PC-9 (cell line): ENCODE measurements around the gene NPIPB9. TPM values are rescaled to one million over a fixed set of nuclear protein-coding genes. Genes with fewer than 3 reads are reported as not detected.
"Not testable (repeated sequence)": the region's sequence is repeated elsewhere in the genome, so short reads cannot be mapped to it uniquely, and the experiment has no call there.

ENCODE experiments used
- BruUV-seq: library from RNA; stranded (reverse); fragments of 400-500 nt; replicated peaks from 2 replicates; lab custom pipeline; 2021; lab: Mats Ljungman, UMichigan
- CTCF ChIA-PET: fragments of 300-600 bp; sonication (Branson Sonifier 250); formaldehyde crosslinking; loops from one replicate; lab custom pipeline; 2022; ENCODE audit warnings: antibody characterized with exemption; lab: Charles Lee
- POLR2A ChIA-PET: fragments of 300-600 bp; sonication (Branson Sonifier 250); formaldehyde crosslinking; loops from one replicate; lab custom pipeline; 2022; ENCODE audit warnings: antibody characterized with exemption; ENCODE audit not compliant: unreplicated experiment; lab: Charles Lee
- DNase-seq, 2 experiments: peaks; one replicate each; pipeline versions ENCODE4 v3.0.0 to v3.0.0-alpha.2; 2015 to 2022; ENCODE audit warnings: mixed read lengths in 1 of 2
- H2AFZ ChIP-seq: fragments of 200-600 bp; sonication (generic); 2 replicates; pipeline ENCODE4 v1.8.1; 2017; ENCODE audit warnings: antibody characterized with exemption
- H3F3A ChIP-seq: fragments of 200-600 bp; sonication (generic); 2 replicates; pipeline ENCODE4 v1.8.1; 2017; ENCODE audit warnings: antibody characterized with exemption, mild to moderate bottlenecking, low read depth; ENCODE audit not compliant: insufficient read depth
- H3K27ac ChIP-seq: fragments of 200-600 bp; sonication (generic); 2 replicates; pipeline ENCODE4 v1.6.1; 2016; ENCODE audit warnings: mixed run types
- H3K27me3 ChIP-seq: fragments of 200-600 bp; sonication (generic); 2 replicates; pipeline ENCODE4 v1.6.1; 2016; ENCODE audit warnings: low read depth, mixed run types; ENCODE audit not compliant: insufficient read depth
- H3K36me3 ChIP-seq: fragments of 200-600 bp; sonication (generic); 2 replicates; pipeline ENCODE4 v1.6.1; 2016; ENCODE audit warnings: low read depth, mixed run types
- H3K4me1 ChIP-seq: fragments of 200-600 bp; sonication (generic); replicated peaks from 2 replicates; pipeline ENCODE4 v1.6.1; 2016; ENCODE audit warnings: mixed run types; ENCODE audit not compliant: insufficient read depth
- H3K4me2 ChIP-seq: fragments of 200-600 bp; sonication (generic); 2 replicates; pipeline ENCODE4 v1.6.1; 2017; ENCODE audit warnings: mixed run types
- H3K4me3 ChIP-seq: fragments of 200-600 bp; sonication (generic); 2 replicates; pipeline ENCODE4 v1.6.1; 2016; ENCODE audit warnings: mixed run types
- H3K79me2 ChIP-seq: fragments of 200-600 bp; sonication (generic); 2 replicates; pipeline ENCODE4 v1.6.1; 2017; ENCODE audit warnings: low read depth, mixed run types
- H3K9me2 ChIP-seq: fragments of 200-600 bp; sonication (generic); 2 replicates; pipeline ENCODE4 v1.8.1; 2017; ENCODE audit warnings: mild to moderate bottlenecking; ENCODE audit not compliant: insufficient read depth
- H3K9me3 ChIP-seq: fragments of 200-600 bp; sonication (generic); 2 replicates; pipeline ENCODE4 v1.8.1; 2016; ENCODE audit warnings: low read depth; ENCODE audit not compliant: insufficient read depth
- H4K20me1 ChIP-seq: fragments of 200-600 bp; sonication (generic); 2 replicates; pipeline ENCODE4 v1.8.1; 2017; ENCODE audit not compliant: insufficient read depth
- intact Hi-C: fragments of 100-400 bp; cut with micrococcal nuclease; formaldehyde crosslinking; loops from one replicate; pipeline ENCODE4 v1.10.0; 2022; ENCODE audit not compliant: unreplicated experiment
- total RNA-seq: library from RNA; stranded (reverse); gene quantifications from 2 replicates; pipeline ENCODE4 v1.2.3, GENCODE V29; 2021

Gene NPIPB9
- total RNA-seq, 1 experiment from 2014 or later = 6.1 TPM

DNA sequence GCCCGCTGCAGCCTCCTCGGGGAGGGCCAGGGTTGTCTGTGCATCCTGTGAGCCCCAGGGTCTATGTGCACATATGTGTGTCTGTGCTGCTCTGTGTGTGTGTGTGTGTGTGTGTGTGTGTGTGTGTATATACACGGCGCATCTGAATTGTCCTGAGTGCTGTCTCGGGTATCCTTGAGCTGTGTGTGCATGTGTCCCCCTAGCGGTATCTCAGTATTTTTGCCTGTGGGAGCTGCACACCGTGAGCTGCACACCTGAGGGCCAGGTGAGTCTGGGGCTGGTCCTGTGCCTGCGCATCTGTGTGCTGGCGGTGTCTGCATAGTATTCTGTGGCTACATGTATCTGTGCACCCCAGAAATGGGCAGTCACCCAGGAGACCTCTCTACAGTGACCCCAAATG lies 11.8 kb upstream of the NPIPB9 start:
- peak in 1 of 2 experiments; percentile 17 for DNase-seq
- H3K27me3 ChIP-seq, H3K36me3 ChIP-seq, H3K9me2 ChIP-seq, H4K20me1 ChIP-seq, POLR2A ChIA-PET, BruUV-seq, H3K4me3 ChIP-seq, H3K4me1 ChIP-seq, CTCF ChIA-PET, H3K79me2 ChIP-seq, H2AFZ ChIP-seq, intact Hi-C loops, H3K4me2 ChIP-seq, H3K27ac ChIP-seq, H3K9me3 ChIP-seq, H3F3A ChIP-seq: not testable (repeated sequence)

DNA sequence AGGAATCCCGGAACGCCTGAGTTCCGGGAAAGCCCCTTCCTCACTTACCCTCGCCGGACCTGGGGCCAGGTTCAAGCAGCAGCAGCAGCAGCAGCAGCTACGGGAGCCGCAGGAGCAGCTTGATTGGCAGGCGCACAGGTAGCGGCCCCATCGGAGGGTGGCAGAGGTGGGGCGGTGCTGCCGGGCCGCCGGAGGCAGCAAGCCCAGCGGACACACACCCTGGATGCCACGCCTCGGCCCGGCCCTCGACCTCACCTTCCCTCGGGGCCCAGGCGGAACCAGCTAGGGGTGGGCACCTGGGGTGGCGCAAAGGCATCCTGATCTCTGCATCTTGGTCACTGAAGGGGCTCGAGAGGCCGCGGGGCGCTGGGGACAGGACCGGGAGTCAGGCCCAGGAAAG lies 11.0 kb upstream of the NPIPB9 start:
- DNase-seq, H3F3A ChIP-seq, POLR2A ChIA-PET, CTCF ChIA-PET, H3K9me2 ChIP-seq, H3K27me3 ChIP-seq, BruUV-seq, H3K27ac ChIP-seq, H2AFZ ChIP-seq, intact Hi-C loops, H3K4me1 ChIP-seq, H4K20me1 ChIP-seq, H3K9me3 ChIP-seq, H3K4me3 ChIP-seq, H3K4me2 ChIP-seq, H3K36me3 ChIP-seq, H3K79me2 ChIP-seq: not testable (repeated sequence)

DNA sequence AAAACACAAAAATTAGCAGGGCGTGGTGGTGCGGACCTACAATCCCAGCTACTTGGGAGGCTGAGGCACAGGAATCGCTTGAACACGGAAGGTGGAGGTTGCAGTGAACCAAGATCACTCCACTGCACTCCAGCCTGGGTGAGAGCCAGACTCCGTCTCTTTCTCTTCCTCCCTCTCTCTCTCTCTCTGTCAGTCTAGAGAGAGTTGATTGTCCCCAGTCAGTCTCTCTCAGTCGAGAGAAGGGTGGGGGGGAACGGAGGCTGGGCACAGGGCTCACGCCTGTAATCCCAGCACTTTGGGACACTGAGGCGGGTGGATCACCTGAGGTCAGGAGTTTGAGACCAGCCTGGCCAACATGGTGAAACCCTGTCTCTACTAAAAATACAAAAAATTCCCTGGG lies 10.3 kb upstream of the NPIPB9 start:
- H3K4me1 ChIP-seq, H3K4me3 ChIP-seq, H3K27ac ChIP-seq, H3K36me3 ChIP-seq, POLR2A ChIA-PET, H3K27me3 ChIP-seq, H2AFZ ChIP-seq, DNase-seq, H3K4me2 ChIP-seq, H3K79me2 ChIP-seq, CTCF ChIA-PET, intact Hi-C loops, H4K20me1 ChIP-seq, H3F3A ChIP-seq, BruUV-seq, H3K9me3 ChIP-seq, H3K9me2 ChIP-seq: not testable (repeated sequence)

DNA sequence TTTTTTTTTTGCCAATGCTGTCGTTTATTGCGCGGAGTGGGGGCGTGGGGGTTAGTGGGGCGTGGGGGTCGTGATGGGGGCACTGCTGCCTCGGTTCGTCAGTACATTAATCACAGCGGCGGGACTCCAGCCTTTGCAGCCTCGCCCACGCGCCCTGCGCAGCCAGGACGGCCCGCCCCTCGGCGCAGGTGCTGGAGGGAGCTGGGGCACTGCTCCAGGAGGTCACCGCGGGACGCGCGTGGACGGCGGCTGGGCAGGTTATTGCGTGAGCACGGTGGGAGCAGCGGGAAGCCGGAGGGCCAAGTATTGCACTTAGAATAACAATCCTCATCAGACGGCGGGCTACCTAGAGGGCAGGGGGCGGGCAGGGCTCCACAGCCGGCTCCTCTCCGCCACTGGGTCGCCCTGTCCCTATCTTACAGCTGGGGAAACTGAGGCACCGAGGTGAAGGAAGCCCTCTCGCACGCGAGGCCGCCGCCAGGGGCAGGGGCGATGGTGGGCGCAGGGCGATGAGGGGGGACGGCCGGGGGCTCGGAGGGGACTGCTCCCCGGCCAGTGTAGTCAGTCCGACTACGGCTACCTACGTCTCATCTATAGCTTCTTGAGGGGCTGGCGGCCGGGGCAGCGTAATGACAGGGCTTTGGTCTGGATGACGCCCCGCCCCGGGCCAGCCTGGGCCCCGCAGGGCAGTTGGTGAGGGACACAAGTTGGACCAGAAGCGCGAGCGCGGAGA lies 4.8 kb upstream of the NPIPB9 start:
- BruUV-seq, H3K36me3 ChIP-seq, H3K27me3 ChIP-seq, intact Hi-C loops, H4K20me1 ChIP-seq, POLR2A ChIA-PET, H3K9me2 ChIP-seq, H3K79me2 ChIP-seq, H3K4me2 ChIP-seq, H3K9me3 ChIP-seq, H2AFZ ChIP-seq, H3K27ac ChIP-seq, CTCF ChIA-PET, H3F3A ChIP-seq, H3K4me1 ChIP-seq, H3K4me3 ChIP-seq: not testable (repeated sequence)
- peak in 1 of 2 experiments; percentile 11 for DNase-seq

DNA sequence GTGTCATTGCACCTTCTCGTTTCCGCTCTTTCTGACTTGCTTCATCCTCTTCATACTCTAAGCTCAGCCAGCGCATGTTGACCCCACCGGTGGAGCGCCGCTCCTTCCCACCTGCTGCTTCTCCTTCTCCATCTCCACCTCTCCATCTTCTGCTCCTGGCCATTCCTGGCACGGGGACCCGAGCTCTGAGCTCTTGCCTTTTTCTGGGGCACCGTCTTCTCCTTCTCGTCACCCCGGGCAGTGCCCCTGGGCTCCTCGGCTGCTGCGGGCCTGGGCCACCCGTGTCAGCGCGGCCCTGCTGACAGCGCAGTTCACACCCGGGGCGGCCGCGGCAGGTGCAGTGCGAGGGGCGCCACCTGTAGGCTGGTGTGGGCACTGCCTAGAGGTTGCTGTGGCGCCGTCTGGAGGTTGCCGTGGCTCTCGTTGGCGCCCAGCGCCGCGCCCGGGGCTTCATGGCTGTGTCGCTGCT lies 1.6 kb upstream of the NPIPB9 start:
- H3K4me1 ChIP-seq, H3K27ac ChIP-seq, H2AFZ ChIP-seq, H3F3A ChIP-seq, CTCF ChIA-PET, H3K9me3 ChIP-seq, H3K4me3 ChIP-seq, H3K4me2 ChIP-seq, intact Hi-C loops, H3K79me2 ChIP-seq, H3K27me3 ChIP-seq, BruUV-seq, H3K9me2 ChIP-seq, POLR2A ChIA-PET, H4K20me1 ChIP-seq, H3K36me3 ChIP-seq: not testable (repeated sequence)
- peak in 1 of 2 experiments; percentile 28 for DNase-seq

DNA sequence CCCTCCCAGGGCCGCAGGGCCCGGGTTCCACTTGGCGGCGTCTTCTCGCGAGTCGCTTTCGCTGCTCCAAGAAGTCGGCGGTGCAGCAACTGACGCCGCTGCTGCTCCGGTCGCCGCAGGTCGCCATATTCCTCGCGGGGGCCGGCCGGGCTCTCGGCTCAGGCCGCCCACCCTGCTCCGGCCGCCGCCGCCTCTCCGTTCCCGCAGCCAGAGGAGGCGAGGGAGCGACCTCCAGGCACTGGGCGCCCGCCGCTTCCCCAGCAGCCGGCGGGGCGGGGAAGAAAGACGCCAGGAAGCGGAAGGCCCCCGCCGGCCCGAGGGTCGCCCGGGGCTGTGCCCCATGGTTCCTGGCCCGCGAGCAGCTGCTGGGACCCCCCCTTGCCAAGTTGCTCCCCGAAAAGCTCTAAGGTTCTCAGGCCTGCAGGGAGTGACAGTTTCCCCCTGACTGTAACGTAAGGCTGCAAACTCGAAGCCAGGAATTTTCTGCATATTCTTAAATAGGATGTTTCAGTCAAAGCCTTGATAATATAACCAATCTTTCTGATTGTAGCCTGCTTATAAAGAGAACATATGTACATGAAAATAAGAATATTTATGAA lies 1.0 kb upstream of the NPIPB9 start:
- DNase-seq, intact Hi-C loops, CTCF ChIA-PET, H3K4me1 ChIP-seq, H3K79me2 ChIP-seq, H3K27me3 ChIP-seq, H3K9me2 ChIP-seq, H3K4me3 ChIP-seq, H3K27ac ChIP-seq, H3K4me2 ChIP-seq, H4K20me1 ChIP-seq, H2AFZ ChIP-seq, H3K36me3 ChIP-seq, POLR2A ChIA-PET, BruUV-seq, H3F3A ChIP-seq, H3K9me3 ChIP-seq: not testable (repeated sequence)

DNA sequence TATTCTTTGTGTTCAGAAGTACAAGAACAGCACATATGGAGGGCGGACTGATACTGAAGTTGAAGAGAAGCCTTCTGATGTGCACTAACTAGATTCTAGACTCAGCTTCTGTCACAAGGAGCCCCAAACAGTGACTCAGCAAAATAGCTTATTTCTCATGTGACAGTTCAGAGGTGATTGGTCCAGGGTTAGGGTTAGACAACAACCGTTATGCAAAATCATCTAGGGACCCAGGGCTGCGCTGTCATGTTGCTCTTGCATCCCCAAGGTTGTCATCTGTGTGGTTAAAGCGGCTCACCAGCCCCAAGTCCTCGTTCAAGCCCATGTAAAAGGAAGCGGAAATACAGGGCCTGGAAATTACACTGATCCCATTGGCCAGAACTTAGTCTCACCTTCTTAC lies 30.1 kb downstream of the NPIPB9 start:
- H3K27ac ChIP-seq, H3F3A ChIP-seq, CTCF ChIA-PET, BruUV-seq, H3K4me3 ChIP-seq, H3K4me2 ChIP-seq, intact Hi-C loops, H3K36me3 ChIP-seq, H3K79me2 ChIP-seq, H3K9me3 ChIP-seq, H2AFZ ChIP-seq, H3K4me1 ChIP-seq, H3K27me3 ChIP-seq, H3K9me2 ChIP-seq, POLR2A ChIA-PET, H4K20me1 ChIP-seq, DNase-seq: not testable (repeated sequence)
